22Rv1 (cell line): ENCODE data around the gene GAREM1.

Source experiments
- H3K27ac ChIP-seq: fragments of 450-650 bp; 2 replicates; pipeline ENCODE4 v1.5.1; 2017
- ZFX ChIP-seq: fragments of 450-650 bp; IDR thresholded peaks from 2 replicates; pipeline ENCODE4 v1.6.1; 2017; ENCODE audit warnings: antibody characterized with exemption, borderline replicate concordance
- TF ChIP-seq, protein P1 (sequence below): fragments of 450-650 bp; IDR thresholded peaks from 2 replicates; pipeline ENCODE4 v1.5.1; 2017; ENCODE audit warnings: mild to moderate bottlenecking

Gene GAREM1

DNA sequence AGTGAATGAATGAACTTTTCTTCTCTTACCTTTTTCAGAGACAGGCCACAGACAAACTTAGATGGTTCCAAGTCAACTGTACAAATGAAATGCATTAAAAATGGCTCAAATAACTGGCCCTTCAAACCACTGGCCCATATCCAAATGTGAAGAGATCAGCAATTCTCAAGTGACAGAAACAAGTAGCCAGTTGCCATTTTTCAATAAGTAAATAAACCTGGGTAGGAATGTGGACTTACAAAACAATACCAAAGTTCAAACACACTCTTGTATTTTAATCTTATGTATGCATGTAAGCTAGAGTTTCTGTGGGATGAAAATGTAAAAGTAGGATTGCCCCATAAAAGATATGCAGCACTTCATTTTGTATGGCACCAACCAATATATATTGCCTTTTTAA is 151.6 kb downstream of the GAREM1 start:
- TF ChIP-seq, protein P1, sequence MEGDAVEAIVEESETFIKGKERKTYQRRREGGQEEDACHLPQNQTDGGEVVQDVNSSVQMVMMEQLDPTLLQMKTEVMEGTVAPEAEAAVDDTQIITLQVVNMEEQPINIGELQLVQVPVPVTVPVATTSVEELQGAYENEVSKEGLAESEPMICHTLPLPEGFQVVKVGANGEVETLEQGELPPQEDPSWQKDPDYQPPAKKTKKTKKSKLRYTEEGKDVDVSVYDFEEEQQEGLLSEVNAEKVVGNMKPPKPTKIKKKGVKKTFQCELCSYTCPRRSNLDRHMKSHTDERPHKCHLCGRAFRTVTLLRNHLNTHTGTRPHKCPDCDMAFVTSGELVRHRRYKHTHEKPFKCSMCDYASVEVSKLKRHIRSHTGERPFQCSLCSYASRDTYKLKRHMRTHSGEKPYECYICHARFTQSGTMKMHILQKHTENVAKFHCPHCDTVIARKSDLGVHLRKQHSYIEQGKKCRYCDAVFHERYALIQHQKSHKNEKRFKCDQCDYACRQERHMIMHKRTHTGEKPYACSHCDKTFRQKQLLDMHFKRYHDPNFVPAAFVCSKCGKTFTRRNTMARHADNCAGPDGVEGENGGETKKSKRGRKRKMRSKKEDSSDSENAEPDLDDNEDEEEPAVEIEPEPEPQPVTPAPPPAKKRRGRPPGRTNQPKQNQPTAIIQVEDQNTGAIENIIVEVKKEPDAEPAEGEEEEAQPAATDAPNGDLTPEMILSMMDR: no peak
- no peak for TF ChIP-seq ZFX
- no peak overlapping the region for H3K27ac ChIP-seq

DNA sequence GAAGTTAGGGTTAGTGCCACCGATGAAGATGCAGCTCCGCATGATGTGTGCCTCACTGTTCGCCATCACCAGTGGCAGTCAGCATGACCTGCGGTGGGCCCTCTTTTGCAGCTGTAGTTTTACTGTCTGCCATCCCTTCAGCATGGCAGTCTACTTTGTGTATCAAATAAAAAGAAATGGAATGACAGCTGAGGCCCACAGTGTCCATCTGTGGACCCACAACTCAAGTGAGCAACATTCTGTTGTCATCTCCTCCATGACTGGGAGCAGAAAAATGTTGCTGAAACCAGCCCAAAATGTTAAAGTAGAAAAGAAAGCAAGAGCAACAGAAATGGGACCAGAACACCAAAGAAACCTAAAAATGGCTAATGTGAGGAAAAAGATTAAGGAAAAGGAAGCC is 152.1 kb downstream of the GAREM1 start:
- TF ChIP-seq, protein P1: no peak
- TF ChIP-seq ZFX: no peak
- H3K27ac ChIP-seq: no peak overlapping the region

- TF ChIP-seq ZFX: no peak
- TF ChIP-seq, protein P1: no peak
- no peak overlapping the region for H3K27ac ChIP-seq
Observed at GRCh38 chr18:32317651-32318050, 153.0 kb downstream of the GAREM1 start.

GRCh38 chr18:32315881-32316280 is 154.8 kb downstream of the GAREM1 start:
- H3K27ac ChIP-seq: no peak overlapping the region
- TF ChIP-seq, protein P1: no peak
- TF ChIP-seq ZFX: no peak

DNA sequence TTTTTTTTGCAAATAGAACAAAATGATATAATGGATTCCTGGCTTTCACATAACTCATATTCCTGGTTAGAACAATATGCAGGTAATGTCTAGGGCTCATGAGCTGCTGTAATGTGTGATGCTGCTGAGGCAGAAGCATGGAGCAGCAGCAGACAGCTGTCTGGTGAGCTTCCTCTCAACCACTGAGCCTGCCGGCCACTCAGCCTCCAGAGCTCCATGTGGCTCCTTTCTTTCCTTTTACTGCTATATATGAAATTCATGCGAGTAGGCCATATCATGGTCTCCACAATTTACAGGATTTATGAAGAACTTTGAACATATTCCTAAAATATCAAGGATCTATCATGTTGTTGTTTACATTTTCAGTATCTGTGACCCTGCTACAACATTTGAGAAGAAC is 159.9 kb downstream of the GAREM1 start:
- H3K27ac ChIP-seq: no peak overlapping the region
- TF ChIP-seq ZFX: no peak
- TF ChIP-seq, protein P1: no peak

DNA sequence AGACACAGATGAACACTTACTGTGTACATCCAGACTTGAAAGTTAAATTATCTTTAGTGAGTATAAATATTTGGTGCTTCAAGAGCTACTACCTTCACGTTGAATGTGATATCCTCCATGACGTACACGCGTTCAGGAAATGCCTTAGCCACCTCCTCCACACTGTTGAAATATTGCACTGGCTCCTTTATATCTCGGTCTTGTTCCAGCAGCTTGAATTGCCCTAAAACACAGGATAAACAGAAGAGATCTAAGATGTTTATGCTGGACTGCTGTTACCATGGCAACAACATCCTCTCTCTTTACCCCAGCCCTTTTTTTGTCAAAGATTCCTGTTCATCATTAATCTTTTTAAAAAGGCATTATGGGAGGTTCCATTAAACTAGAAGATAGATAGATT is 160.6 kb downstream of the GAREM1 start:
- no peak overlapping the region for H3K27ac ChIP-seq
- TF ChIP-seq ZFX: no peak
- TF ChIP-seq, protein P1: no peak

DNA sequence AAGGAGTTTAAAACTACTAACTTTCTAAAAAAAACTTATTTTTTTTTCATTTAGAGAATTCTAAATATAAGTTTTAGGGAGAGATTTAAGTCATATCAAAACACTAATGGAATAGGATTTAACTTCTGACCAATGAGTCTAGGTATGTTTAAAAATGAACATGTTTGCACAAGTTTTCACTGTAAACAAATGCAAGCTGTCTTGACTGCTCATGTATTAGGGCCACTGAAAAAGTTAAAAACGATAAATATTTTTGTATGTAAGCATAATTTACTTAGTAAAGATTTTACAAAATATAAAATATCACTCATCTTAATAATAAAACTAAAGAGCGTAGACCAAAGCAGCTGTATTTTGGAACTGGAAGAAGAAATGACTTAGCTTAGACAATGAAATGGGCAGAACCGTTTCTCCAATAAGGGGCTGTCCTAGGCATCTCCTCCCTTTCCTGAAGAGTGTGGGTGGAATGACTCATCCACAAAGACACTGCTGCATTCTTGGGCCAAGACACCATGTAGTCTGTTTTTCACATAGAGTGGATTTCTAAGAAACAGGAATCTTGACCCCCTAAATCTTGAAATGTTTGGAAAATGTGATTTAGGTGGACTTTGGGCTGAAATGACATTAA is 162.1 kb downstream of the GAREM1 start:
- TF ChIP-seq, protein P1: no peak
- TF ChIP-seq ZFX: no peak
- H3K27ac ChIP-seq: no peak overlapping the region
